ENCODE data around the gene IQCE. TPM values are rescaled to one million over a fixed set of nuclear protein-coding genes. Genes with fewer than 3 reads are reported as not detected.

IQCE gene
- total and polyA plus RNA-seq, 9 donors, result 4.4 to 19.2 (median 13.3) TPM

DNA sequence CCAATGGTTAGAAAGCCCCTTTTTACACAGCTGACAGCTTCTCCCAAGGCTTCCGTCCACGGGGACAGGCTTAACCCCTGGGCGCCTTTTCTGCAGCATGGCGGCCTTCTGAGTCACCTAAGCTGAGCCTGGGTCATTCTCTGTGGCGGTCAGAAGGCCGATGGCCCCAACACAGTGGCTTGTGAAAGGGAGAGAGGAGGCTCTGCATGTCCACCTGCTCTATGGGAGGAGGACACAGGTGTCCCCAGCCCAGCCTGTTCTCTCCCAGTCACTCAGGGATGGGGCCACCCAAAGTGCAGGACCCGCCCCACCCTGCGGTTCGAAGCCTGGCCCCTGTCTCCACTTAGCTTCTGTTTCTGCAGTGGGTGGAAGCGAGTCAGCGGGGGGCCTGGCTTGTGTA is 52.6 kb downstream of the IQCE start:
- 87 to 92% (median 90%) methylated on average over 11 of the region's 11 CpGs for WGBS, 3 donors
- no peaks in the 10 kb centered on the region for H3K9me3 ChIP-seq
- no peak overlapping the region for H3K4me3 ChIP-seq
- no peaks in the 10 kb centered on the region for H3K36me3 ChIP-seq
- no peaks in the 10 kb centered on the region for H3K4me1 ChIP-seq (ENCODE audit: insufficient read depth)
- H3K27me3 ChIP-seq, result no peaks in the 10 kb centered on the region
- H3K27ac ChIP-seq, result no peak overlapping the region
- no peak for DNase-seq
- intact Hi-C loops (cut with DNase I), result no loop called here
- TF ChIP-seq, protein P1, sequence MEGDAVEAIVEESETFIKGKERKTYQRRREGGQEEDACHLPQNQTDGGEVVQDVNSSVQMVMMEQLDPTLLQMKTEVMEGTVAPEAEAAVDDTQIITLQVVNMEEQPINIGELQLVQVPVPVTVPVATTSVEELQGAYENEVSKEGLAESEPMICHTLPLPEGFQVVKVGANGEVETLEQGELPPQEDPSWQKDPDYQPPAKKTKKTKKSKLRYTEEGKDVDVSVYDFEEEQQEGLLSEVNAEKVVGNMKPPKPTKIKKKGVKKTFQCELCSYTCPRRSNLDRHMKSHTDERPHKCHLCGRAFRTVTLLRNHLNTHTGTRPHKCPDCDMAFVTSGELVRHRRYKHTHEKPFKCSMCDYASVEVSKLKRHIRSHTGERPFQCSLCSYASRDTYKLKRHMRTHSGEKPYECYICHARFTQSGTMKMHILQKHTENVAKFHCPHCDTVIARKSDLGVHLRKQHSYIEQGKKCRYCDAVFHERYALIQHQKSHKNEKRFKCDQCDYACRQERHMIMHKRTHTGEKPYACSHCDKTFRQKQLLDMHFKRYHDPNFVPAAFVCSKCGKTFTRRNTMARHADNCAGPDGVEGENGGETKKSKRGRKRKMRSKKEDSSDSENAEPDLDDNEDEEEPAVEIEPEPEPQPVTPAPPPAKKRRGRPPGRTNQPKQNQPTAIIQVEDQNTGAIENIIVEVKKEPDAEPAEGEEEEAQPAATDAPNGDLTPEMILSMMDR (IDR thresholded peaks at IDR 0.05), result no peak
- TF ChIP-seq EP300 (IDR thresholded peaks at IDR 0.05) (no peak), POLR2A (IDR thresholded peaks at IDR 0.05) (no peak)

DNA sequence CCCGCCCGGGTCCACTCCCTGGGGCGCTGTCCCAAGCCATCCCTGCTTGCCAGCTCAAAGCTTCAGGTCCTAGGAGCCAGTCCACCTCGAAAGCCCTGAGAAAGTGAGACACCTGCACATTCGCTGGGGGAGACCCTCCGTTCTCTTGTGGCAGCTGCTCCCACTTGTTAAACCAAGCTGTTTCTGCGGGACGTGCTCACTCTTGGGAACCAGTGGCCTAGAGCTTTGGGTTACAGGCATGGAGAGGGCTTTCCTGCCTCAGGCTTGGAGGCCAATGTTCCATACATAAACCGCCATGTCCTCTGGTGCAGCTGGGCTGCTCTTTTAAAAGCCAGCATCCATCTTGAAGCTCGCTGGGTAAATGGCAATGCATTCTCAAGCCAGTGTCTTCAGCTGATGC is 53.1 kb downstream of the IQCE start:
- 96 to 98% (median 97%) methylated on average over 10 of the region's 10 CpGs for WGBS, 3 donors
- no peaks in the 10 kb centered on the region for H3K4me1 ChIP-seq (ENCODE audit: insufficient read depth)
- intact Hi-C loops (cut with DNase I), result no loop called here

DNA sequence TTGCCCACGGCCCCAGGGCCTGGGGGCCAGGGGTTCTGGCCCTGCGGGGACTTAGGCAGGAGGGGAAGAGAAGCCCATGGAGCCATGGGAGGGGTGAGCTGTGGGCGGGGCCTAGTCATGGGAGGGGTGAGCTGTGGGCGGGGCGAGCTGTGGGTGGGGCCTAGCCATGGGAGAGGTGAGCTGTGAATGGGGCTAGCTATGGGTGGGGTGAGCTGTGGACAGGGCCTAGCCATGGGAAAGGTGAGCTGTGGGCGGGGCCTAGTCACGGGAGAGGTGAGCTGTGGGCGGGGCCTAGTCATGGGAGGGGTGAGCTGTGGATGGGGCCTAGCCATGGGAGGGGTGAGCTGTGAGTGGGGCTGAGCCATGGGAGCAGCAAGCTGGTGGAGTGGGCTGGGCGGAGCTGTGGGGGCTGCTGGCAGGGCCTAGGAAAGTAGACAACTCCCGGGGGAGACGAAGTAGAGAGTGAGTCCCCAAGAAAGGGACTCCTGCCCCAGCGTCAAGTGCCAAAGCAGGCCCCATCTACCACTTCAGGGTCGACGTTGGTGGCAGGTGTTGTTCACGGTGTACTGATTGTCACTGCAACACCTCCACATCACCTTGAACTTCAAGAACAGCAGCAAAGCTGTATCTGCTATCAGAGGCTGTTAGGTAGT is 53.8 kb downstream of the IQCE start:
- WGBS, 3 donors, result 74 to 79% (median 76%) methylated on average over 14 to 15 of the region's 15 CpGs
- H3K36me3 ChIP-seq, result no peaks in the 10 kb centered on the region
- no peaks in the 10 kb centered on the region for H3K9me3 ChIP-seq
- H3K27ac ChIP-seq, result no peak overlapping the region
- no peak overlapping the region for H3K4me3 ChIP-seq
- H3K27me3 ChIP-seq, result no peaks in the 10 kb centered on the region
- TF ChIP-seq, protein P1 (IDR thresholded peaks at IDR 0.05), result no peak
- TF ChIP-seq EP300 (IDR thresholded peaks at IDR 0.05), result no peak
- no peak for TF ChIP-seq POLR2A (IDR thresholded peaks at IDR 0.05)
- no peaks in the 10 kb centered on the region for H3K4me1 ChIP-seq (ENCODE audit: insufficient read depth)
- DNase-seq, result no peak
- intact Hi-C loops (cut with DNase I), result no loop called here

More for the DNA sequence above, 53.1 kb downstream of the IQCE start:
- no peaks in the 10 kb centered on the region for H3K9me3 ChIP-seq
- no peaks in the 10 kb centered on the region for H3K36me3 ChIP-seq
- H3K4me3 ChIP-seq, result no peak overlapping the region
- no peak for DNase-seq
- H3K27me3 ChIP-seq, result no peaks in the 10 kb centered on the region
- no peak overlapping the region for H3K27ac ChIP-seq
- TF ChIP-seq POLR2A (IDR thresholded peaks at IDR 0.05) (no peak), EP300 (IDR thresholded peaks at IDR 0.05) (no peak)
- TF ChIP-seq, protein P1 (IDR thresholded peaks at IDR 0.05), result no peak

DNA sequence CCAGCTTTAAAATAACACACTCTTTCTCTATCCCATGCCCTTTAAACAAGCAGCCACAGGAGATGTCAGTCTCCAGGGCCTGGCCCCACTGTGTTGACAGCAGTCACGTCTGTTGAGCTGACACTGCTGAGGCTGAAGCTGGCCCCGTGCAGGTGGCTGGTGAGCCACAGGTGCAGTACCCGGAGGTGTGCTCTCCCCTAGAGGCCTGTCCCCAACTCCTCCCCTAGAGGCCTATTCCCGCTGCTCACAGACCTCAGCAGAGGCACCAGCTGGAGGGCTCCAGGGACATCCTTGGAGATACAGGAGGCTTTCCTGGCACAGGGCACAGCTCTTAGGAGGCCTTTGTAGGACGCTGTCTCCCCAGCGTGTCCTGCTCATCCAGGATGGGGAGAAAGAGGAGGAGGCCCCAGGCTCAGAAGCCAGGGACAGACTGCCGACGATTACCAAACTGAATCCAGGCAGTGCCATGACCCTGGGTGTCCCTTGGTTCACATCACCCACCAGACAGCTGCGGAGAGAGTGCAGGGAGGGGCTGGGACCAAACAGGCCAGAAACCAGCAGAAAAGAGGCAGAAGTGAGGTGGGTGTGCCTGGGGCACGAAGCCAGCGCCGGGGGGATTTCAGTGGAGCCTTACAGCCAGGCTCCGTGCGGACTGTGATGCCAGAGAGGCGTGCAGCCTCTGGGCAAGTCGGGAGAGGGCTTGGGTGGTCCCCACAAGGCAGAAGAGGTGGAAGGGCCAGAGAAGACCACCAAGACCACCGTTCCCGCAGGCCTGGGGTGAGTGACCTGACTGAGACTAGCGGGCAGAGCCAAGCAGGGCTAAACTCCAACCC is 54.5 kb downstream of the IQCE start:
- Histone ChIP-seq H3K4me3 (no peak overlapping the region), H3K27ac (no peak overlapping the region), H3K36me3 (no peaks in the 10 kb centered on the region), H3K4me1 (ENCODE audit: insufficient read depth) (no peaks in the 10 kb centered on the region), H3K27me3 (no peaks in the 10 kb centered on the region), H3K9me3 (no peaks in the 10 kb centered on the region)
- TF ChIP-seq, protein P1 (IDR thresholded peaks at IDR 0.05), result no peak
- TF ChIP-seq POLR2A (IDR thresholded peaks at IDR 0.05) (no peak), EP300 (IDR thresholded peaks at IDR 0.05) (no peak)
- intact Hi-C loops (cut with DNase I), result no loop called here
- no peak for DNase-seq
- WGBS, 3 donors, result 73 to 80% (median 76%) methylated on average over 19 of the region's 19 CpGs

Data from ovary (tissue), 9 donors.